Left forelimb (tissue), 1 donor: Measurements from ENCODE around the gene ECSCR.
A peak's percentile ranks its signal among the peaks of the same experiment; 100 is the strongest.
"Not testable (repeated sequence)": the region's sequence is repeated elsewhere in the genome, so short reads cannot be mapped to it uniquely, and the experiment has no call there.

Experiments
- DNase-seq: peaks from one replicate; pipeline ENCODE4 v3.0.0-alpha.2; 2018; ENCODE audit warnings: low spot score

ECSCR gene, protein sequence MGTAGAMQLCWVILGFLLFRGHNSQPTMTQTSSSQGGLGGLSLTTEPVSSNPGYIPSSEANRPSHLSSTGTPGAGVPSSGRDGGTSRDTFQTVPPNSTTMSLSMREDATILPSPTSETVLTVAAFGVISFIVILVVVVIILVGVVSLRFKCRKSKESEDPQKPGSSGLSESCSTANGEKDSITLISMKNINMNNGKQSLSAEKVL

DNA sequence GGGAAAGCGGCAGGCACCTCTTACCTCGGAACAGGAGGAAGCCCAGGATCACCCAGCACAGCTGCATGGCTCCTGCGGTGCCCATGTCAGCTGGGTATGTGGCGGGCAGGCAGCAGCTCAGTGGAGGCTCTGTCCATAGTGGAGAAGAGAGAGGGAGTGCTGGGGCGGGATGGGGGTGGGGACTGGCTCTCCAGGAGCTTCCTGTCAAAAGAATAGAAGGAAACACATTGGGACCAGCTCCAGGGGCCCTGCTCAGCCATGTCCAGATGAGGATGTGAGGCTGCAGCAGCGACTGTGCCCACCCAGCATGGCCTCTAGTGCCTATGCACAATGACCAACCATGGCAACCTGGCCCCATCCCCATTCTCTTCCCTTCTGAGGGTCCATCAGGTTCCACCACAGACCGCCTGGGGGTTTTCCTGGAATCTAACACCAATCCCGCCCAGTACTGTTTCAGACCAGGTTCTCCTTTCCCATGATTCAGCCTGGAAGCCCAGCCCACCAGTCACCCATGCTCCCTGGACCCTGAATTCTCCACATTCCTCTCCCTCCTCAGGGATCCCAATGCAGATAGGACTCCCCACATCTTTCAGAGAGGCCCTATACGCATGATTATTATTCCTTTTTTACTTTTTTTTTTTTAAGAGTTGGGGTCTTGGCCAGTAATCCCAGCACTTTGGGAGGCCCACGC is at the start of gene ECSCR:
TSS of gene ECSCR (minus strand) at position 158 of the 691 bp plus-strand sequence. CDS start at position 85, 73 bp downstream.
- no peak for DNase-seq

DNA sequence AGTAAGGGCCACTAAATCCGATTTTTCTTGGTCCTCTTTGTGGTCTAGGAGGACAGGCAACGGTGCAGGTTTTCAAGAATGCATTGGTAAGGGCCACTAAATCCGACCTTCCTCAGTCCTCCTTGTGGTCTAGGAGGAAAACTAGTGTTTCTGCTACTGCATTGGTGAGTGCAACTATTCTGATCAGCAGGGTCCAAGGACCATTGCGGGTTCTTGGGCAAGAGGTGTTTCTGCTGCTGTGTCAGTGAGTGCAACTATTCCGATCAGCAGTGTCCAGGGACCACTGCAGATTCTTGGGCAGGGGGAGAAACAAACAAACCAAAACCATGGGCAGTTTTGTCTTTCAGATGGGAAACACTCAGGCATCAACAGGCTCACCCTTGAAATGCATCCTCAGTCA is 42.2 kb upstream of the ECSCR start:
- not testable (repeated sequence) for DNase-seq

DNA sequence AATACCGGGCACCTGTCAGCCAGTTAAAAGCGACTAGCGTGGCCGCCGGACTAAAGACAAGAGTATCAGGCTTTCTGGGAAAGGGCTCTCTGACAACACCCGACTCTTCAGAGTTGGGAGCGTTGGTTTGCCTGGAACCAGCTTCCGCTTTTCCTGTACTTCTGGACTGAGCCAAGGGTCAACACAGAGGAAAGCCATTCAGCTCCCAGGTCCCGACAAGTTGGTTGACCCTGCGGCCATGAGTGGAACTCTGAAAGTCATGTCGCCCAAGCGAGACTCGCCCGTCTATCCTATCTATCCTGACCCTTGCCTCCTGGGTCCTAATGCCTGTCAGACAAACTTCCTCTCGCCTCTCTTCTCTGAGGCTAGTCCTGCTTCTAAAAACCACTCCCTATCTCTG is 41.3 kb upstream of the ECSCR start:
- not testable (repeated sequence) for DNase-seq

DNA sequence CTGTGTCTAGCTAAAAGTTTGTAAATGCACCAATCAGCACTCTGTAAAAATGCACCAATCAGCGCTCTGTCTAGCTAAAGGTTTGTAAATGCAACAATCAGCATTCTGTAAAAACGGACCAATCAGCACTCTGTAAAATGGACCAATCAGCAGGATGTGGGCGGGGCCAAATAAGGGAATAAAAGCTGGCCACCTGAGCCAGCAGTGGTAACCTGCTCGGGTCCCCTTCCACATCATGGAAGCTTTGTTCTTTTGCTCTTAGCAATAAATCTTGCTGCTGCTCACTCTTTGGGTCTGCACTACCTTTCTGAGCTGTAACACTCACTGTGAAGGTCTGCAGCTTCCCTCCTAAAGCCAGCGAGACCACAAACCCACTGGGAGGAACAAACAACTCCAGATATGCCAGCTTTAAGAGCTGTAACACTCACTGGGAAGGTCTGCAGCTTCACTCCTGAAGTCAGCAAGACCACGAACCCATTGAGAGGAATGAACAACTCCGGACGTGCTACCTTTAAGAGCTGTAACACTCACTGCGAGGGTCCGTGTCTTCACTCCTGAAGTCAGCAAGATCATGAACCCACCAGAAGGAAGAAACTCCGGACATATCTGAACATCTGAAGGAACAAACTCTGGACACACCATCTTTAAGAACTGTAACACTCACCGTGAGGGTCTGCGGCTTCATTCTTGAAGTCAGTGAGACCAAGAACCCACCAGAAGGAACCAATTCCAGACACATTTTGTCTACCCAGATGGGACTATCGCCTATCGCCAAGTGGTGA is 40.7 kb upstream of the ECSCR start:
- not testable (repeated sequence) for DNase-seq

DNA sequence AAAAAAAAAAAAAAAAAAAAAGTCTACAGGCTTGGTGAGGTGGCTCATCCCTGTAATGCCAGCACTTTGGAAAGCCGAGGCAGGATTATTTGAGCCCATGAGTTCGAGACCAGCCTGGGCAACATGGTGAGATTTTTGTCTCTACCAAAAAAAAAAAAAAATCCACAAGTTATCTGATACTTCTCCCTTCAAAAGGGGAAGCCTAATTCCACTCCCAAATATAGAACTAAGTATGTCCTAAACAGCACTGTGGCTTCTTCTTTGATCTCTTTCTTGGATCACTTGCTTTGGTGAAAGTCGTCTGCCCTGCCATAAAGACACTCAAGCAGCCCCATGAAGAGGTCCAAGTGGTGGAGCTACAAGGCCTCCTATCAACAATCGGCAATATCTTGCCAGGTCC is 38.8 kb upstream of the ECSCR start:
- no peak for DNase-seq

DNA sequence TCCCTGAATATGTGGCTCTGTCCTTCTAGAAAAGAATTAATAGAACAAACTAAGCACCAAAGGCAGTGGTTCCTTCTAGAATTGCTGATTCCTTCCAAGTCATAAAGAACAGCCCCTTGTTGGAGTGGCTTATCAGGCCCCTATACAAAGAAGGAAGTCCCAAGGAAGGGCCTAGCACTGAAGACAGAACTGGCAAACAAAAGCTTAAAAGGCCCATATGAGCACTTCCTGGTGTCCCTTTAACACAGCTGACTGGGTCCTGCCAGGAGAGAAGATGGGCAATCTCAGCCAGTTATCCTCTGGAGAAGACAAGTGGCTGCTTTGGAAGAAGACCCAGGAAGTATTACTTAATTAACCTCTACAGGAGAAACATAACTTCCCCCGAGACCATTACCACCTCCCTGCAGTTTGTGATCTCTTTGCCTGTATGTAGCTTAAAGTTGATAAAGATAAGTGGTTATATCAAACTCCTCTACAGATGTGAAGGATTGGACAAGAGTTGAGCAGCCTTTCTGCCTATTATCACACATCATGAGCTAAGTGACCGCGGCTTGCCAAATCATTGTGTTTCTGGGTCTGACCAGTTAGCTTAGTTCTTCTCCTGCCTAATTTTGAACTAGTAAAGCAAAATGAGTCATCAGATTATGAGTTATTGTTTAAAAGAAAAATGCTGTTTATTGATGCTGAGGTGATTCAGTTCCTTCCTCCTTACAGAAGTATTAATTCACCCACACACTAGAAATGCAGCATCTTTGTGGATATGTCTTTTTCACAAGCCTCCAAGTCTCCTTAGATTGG is 33.3 kb upstream of the ECSCR start:
- DNase-seq = no peak

DNA sequence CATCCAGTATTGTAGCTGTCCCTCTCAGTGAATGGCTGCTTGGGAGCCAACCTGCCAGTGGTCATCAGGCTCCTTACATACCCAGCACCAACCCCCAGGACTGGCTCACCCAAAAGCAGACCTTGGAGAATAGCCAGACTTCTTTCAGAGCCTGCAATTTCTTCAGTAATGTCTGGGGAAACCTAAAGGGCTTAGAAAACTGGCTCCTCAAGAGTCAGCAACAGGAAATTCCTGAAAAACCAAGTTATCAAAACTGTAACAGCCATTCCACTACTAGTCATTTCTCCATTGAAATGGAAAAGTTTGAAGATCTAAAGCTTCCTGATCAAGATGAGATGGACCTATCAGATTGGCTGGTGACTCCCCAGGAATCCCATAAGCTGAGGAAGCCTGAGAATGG is 32.3 kb upstream of the ECSCR start:
- DNase-seq = no peak

DNA sequence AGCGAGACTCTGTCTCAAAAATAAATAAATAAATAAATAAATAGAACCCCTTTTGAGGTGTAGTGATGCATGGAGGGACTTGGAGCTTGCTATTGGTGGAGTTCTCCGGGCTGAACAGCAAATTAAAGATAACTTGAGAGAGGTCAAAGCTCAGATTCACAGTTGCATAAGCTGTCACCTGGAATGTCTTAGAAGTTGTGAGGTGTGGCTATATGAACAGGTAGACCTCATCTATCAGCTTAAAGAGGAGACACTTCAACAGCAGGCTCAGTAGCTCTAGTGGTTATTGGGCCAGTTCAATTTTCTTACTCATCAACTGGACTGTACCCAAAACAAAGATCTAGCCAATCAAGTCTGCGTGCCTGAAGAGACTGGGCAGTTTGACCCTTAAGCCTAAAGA is 31.7 kb upstream of the ECSCR start:
- DNase-seq = no peak

DNA sequence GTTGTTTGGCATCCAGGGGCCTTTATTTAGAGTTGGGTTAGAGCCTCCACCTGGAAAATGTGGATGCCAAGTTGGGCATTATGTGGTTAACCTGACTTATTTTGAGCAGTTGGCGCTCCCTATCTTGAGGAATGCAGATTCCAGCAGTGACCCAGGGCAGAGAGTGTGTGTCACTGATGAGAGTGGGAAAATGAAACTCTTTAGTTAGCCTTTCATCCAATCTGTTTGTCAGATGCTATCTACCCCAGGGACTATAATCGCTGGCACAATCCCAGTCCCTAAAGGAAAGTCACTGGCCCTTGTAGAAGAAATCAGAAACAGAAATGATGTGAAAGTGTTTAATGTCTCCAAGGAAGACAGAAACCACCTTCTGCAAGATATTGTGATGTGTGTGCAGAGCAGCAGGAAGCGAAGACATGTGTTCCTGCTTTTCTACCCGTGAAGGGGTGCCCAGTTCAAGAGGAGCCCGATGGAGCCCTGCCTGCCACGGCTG is 30.2 kb upstream of the ECSCR start:
- DNase-seq = no peak

DNA sequence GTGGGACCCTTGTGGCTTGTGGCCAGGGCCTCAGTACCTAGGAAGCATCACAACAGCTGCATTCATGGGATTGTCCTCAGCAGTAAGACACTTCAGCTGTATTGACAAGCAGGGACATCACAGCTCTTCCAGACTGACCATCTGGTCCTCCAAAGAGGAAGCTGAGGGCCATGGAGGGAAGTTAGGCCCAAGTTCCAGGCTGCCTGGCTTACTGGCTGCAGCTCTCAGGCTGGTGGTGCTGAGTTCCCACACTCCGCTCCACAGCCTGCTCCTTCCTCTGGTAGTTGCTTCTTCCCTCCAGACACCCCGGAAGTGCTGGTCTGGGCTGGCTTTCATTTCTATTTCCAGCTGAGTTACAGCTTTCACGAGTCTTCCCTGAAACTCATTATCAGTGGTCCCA is 25.7 kb upstream of the ECSCR start:
- no peak for DNase-seq

DNA sequence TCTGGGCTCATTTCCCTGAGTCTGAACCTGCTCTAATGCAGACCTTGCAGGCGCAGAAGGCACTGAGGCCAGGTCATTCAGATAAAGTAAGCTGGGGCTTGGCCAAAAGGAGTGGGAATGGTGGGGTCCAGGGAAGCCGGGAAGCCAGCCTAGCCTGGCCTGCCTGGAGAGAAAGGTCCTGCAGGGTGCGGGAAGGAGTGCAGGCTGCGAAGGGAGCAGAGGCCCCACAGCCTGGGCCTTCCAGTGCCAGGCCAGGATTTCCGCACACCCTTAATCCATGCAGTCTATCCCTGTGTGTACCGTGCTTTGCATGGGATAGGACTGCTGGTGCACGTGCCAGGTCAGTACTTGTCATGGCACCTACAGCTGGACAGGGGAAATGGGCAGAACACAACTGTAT is 23.7 kb upstream of the ECSCR start:
- no peak for DNase-seq

DNA sequence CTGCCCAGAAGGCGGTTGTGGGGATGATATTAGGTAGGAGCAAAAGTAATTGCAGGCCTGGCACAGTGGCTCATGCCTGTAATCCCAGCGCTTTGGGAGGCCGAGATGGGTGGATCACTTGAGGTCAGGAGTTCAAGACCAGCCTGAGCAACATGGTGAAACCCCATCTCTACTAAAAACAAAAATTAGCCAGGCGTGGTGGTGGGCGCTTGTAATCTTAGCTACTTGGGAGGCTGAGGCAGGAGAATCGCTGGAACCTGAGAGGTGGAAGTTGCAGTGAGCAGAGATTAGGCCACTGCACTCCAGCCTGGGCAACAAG is 20.3 kb upstream of the ECSCR start:
- DNase-seq = not testable (repeated sequence)

DNA sequence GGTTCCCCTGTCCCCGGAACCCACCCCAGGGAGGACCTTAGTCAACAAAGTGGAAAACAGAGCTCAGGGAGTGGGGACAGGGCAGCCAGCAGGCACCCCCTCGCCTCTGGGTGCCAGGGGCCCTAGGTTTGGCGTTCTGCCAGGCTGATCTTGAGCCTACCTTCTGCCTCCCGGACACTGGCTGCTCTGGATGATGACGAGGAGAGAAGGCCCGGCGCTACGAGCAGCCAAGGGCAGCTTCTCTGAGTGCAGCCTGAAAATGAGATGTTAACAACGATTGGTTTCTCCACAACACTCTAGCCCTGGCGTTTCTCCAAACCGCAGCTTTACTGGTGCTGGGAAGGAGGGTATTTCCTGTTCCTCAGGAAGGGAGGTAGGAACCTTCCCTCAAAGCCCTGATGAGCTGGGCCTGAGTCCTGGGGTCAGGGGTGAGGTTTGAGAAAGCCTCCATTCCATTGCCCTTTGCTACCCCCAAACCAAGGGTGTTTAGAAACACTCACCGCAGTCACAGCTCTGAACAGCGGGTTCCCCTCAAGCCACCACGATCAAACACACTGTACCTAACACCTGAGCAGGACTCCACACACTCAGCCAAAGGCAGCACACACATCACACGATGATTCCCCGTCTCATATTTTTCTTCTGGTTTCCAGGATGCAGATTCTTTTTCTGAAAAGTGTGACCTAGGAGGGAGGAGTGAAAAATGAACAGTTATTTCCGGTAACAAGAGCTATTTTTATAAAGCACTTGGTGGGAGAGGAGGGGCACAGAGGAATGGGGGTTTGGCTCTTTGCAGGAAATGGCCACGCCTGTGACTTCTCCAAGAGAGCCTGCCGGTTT is 19.7 kb upstream of the ECSCR start, which contains the start of gene STING1:
TSS of gene STING1 (minus strand) at position 709 of the 840 bp plus-strand sequence. CDS start 1,054 bp downstream, outside the sequence.
- DNase-seq = peak; percentile 83

DNA sequence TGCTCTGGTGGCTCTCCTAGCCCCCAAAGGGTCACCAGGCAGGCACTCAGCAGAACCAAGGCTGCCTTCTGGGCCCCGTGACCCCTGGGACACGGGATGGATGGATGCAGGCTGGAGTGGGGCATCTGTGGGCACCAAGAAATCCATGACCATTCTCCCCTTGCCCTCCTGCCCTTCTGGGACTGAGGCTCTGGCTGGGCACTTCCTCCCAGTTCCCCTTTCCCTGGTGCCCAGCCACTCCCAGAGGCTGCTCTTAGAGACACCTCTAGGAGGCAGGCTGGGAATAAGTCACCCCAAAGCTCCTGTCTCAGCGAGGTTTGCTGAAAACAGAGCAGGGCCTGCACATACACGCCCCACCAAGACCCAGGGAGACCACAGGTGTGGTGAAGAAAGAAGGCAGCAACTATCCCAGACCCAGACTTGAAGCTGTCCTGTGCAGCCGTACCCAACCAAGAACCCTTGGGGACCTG is 19.1 kb upstream of the ECSCR start:
- no peak for DNase-seq

DNA sequence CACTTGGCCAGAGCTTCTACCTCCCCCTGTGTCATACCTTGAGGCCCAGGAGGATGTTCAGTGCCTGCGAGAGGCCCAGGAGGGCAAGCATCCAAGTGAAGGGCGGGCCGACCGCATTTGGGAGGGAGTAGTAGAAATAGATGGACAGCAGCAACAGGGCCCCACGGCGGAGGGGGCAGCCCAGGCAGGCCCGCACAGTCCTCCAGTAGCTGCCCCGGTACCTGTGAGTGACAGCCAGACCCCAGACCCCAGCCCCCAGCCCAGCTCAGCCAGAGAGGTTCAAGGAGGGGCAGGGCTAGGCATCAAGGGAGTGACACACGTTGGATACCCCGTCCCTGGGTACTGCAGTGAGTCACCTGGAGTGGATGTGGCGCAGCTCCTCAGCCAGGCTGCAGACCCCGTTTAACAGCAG is 18.6 kb upstream of the ECSCR start:
- no peak for DNase-seq

DNA sequence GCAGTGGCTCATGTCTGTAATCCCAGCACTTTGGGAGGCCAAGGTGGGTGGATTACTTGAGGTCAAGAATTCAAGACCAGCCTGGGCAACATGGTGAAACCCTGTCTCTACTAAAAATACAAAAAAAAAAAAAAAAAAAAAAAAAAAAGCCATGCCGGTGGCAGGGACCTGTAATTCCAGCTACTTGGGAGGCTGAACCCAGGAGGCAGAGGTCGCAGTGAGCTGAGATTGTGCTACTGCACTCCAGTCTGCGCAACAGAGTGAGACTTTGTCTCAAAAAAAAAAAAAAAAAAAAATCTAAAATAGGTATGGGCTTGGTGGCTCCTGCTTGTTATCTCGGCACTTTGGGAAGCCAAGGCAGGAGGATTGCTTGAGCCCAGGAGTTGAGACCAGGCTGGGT is 17.2 kb upstream of the ECSCR start:
- not testable (repeated sequence) for DNase-seq

DNA sequence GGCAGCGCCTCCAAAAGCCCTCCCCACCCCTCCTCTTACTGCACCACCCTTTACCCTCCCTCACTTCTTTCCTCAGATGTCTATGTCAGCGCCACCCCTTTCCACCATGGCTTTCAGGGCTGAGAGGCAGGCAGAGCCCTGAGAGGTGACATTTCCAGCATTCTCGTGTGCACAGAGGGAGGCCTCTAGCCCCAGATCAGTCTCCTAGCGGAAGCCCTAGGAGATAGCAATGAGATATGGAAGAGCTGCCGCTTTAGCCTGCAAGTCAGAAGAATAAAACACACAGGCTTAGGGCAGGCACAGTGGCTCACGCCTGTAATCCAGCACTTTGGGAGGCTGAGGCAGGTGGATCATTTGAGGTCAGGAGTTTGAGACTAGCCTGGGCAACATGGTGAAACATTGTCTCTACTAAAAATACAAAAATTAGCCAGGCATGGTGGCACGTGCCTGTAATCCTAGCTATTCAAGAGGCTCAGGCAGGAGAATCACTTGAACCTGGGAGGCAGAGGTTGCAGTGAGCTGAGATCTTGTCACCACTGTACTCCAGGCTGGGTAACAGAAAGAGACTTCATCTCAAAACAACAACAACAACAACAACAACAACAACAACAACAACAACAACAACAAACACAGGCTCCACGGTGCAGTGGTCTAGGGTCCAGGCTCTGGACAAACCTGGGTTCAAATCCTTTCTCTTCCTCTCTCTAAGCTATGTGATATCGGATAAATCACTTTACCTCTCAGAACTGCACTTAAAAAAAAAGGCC is 16.3 kb upstream of the ECSCR start:
- not testable (repeated sequence) for DNase-seq

DNA sequence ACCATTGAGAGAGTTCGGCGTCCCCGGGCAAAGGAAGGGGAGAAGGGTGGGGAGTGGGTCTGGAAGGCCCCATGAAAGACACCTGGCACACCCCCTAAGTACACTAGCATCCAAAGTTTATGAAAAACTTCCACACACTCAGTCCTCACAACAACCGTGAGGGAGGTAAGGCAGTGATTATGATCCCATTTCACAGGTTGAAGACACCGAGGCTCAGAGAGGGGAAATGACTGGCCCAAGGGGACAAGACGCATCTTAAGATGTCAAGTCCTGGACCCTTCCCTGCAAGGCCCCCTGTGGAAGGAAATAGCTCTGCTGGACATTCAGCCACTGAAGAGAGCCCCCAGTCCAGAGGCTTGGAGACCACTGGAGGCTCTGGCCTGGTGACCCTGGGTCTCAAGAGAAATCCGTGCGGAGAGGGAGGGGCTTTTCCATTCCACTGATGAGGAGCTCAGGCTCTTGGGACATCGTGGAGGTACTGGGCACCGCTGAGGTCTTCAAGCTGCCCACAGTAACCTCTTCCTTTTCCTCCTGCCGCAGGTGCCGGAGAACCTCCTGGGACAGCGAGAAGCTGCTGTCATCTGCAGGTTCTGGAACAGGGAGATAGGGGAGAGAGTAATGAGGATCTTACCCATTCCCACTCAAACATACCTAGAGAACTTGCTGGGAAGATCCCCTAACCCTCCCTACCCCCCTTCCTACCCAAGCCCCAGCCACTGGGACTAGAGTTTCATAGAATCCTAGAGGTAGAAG is 13.5 kb upstream of the ECSCR start:
- no peak for DNase-seq
